Body of pancreas (tissue), 4 donors: ENCODE measurements around the gene RFX5. TPM values are rescaled to one million over a fixed set of nuclear protein-coding genes. Genes with fewer than 3 reads are reported as not detected.
A peak's percentile ranks its signal among the peaks of the same experiment; 100 is the strongest.

Experiments used
- ATAC-seq: fragments of 150-250 bp; one replicate; pipeline ENCODE4 v1.9.1; 2016
- DNase-seq, 4 donors: peaks; one replicate each; pipeline ENCODE4 v3.0.0-alpha.2; 2019
- H3K27ac ChIP-seq, 4 donors: fragments of 200-600 bp; sonication (generic); 1 replicate in 3 of 4; 2 replicates in 1 of 4; pipeline versions ENCODE4 v1.5.1 to v1.6.1; 2016 to 2019; ENCODE audit warnings: mild to moderate bottlenecking in 1 of 4, mixed read lengths in 1 of 4, moderate library complexity in 1 of 4
- H3K27me3 ChIP-seq, 2 donors: fragments of 200-600 bp; sonication (generic); one replicate each; pipeline ENCODE4 v1.6.0; 2016; ENCODE audit warnings: mild to moderate bottlenecking in 1 of 2
- H3K36me3 ChIP-seq, 2 donors: fragments of 200-600 bp; sonication (generic); replicated peaks in 1 of 2; 2 replicates each; pipeline ENCODE4 v1.5.1; 2016; ENCODE audit warnings: low read depth in 2 of 2; ENCODE audit not compliant: insufficient read depth in 1 of 2
- H3K4me1 ChIP-seq: fragments of 200-600 bp; sonication (generic); one replicate; pipeline ENCODE4 v1.6.0; 2016
- H3K4me3 ChIP-seq, 2 donors: fragments of 200-600 bp; sonication (generic); 1 replicate in 1 of 2; 2 replicates in 1 of 2; pipeline ENCODE4 v1.5.1; 2016 to 2019
- H3K9me3 ChIP-seq, 3 donors: fragments of 200-600 bp; sonication (generic); 1 replicate in 2 of 3; 2 replicates in 1 of 3; pipeline ENCODE4 v1.5.1; 2016
- POLR2A ChIP-seq, 3 donors: fragments of 450-650 bp; IDR thresholded peaks; one replicate each; pipeline ENCODE4 v1.6.1; 2016; ENCODE audit warnings: antibody characterized with exemption in 3 of 3, mild to moderate bottlenecking in 2 of 3
- WGBS, 2 donors: methylation state at CpG; one replicate each; pipeline ENCODE4 v1.1.5; 2017; 5-methylcytosine and 5-hydroxymethylcytosine counted together
- intact Hi-C: fragments of 100-400 bp; cut with DNase I; formaldehyde crosslinking; loops from one replicate; pipeline ENCODE4 v1.15.1; 2023
- total RNA-seq, 2 donors: library from RNA; depleted of rRNA; stranded (reverse); fragments of >200 nt; gene quantifications; one replicate each; pipeline ENCODE4 v1.1.0, GENCODE V29; 2016
- TF ChIP-seq, protein P1 (sequence below), 7 experiments: fragments of 450-650 bp in 4 of 7; fragments of 200-600 bp in 3 of 7; sonication (generic) in 3 of 7; IDR thresholded peaks; one replicate each; pipeline ENCODE4 v1.5.1; 2016 to 2019; ENCODE audit warnings: antibody characterized with exemption in 7 of 7

The RFX5 gene
- total RNA-seq, 2 donors from 2014 or later, result 8.3 to 14.5 TPM

DNA sequence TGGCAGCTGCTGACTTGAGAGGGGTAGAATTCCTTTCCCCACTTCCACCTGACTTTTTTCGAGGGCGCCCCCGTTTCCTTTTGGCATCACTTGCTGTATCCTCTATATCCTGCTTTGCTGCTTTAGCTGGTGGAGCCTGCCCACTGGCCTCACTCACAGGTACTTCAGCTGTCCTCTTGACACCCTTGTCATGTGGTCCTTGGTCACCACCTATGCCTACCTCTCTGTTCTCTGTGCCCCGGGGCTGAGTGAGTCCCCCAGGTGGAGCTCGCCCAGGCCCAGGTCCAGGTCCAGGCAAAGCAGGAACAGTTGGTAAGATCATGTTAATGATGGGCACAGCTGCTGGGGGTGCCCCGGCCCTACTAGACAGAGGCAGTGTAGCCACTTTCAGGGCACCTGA is 4.5 kb downstream of the RFX5 start:
- 85 to 90% methylated on average over 5 to 6 of the region's 6 CpGs for WGBS, 2 donors
- Histone ChIP-seq H3K4me1 (peaks cover 11% of the 10 kb centered on the region), H3K27ac (no peak overlapping the region), H3K36me3 (peaks cover 0 to 8% of the 10 kb centered on the region in 2 donors), H3K4me3 (no peak overlapping the region), H3K9me3 (no peaks in the 10 kb centered on the region), H3K27me3 (no peaks in the 10 kb centered on the region)
- TF ChIP-seq, protein P1, sequence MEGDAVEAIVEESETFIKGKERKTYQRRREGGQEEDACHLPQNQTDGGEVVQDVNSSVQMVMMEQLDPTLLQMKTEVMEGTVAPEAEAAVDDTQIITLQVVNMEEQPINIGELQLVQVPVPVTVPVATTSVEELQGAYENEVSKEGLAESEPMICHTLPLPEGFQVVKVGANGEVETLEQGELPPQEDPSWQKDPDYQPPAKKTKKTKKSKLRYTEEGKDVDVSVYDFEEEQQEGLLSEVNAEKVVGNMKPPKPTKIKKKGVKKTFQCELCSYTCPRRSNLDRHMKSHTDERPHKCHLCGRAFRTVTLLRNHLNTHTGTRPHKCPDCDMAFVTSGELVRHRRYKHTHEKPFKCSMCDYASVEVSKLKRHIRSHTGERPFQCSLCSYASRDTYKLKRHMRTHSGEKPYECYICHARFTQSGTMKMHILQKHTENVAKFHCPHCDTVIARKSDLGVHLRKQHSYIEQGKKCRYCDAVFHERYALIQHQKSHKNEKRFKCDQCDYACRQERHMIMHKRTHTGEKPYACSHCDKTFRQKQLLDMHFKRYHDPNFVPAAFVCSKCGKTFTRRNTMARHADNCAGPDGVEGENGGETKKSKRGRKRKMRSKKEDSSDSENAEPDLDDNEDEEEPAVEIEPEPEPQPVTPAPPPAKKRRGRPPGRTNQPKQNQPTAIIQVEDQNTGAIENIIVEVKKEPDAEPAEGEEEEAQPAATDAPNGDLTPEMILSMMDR (IDR thresholded peaks at IDR 0.05), result no peak
- no peak for TF ChIP-seq POLR2A (IDR thresholded peaks at IDR 0.05)
- DNase-seq, result no peak
- no peak for ATAC-seq
- intact Hi-C loops, result loop anchor here (5.0 kb wide), 1 partner anchor 40 kb away; no protein-coding TSS in a partner anchor

DNA sequence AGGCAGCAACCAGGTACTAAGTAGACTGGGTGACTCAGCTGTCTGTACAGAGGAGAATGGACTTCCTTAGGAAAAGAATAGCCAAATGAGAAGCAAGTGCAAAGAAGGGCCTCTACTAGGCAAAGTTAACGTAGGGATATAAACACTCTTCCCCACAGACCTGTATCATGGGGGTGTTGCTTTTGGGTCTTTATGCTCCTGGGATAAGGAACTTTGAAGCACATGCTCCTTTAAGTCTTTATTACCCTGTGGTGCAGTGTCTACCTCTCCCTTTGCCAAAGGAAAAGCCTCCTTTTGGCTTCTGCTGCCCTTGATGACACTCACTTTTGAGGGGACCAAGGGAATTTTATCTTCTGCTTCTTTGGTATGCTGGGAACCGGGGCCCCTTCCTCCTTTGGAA is 5.0 kb downstream of the RFX5 start:
- Histone ChIP-seq H3K9me3 (no peaks in the 10 kb centered on the region), H3K4me1 (peaks cover 9% of the 10 kb centered on the region), H3K27ac (no peak overlapping the region), H3K4me3 (no peak overlapping the region), H3K36me3 (peaks cover 0 to 8% of the 10 kb centered on the region in 2 donors), H3K27me3 (no peaks in the 10 kb centered on the region)
- TF ChIP-seq, protein P1 (IDR thresholded peaks at IDR 0.05), result no peak
- TF ChIP-seq POLR2A (IDR thresholded peaks at IDR 0.05), result no peak
- no peak for ATAC-seq
- DNase-seq, result no peak
- intact Hi-C loops, result loop anchor here (5.0 kb wide), 1 partner anchor 40 kb away; no protein-coding TSS in a partner anchor
- 86% methylated on average over 2 of the region's 2 CpGs for WGBS, 2 donors

DNA sequence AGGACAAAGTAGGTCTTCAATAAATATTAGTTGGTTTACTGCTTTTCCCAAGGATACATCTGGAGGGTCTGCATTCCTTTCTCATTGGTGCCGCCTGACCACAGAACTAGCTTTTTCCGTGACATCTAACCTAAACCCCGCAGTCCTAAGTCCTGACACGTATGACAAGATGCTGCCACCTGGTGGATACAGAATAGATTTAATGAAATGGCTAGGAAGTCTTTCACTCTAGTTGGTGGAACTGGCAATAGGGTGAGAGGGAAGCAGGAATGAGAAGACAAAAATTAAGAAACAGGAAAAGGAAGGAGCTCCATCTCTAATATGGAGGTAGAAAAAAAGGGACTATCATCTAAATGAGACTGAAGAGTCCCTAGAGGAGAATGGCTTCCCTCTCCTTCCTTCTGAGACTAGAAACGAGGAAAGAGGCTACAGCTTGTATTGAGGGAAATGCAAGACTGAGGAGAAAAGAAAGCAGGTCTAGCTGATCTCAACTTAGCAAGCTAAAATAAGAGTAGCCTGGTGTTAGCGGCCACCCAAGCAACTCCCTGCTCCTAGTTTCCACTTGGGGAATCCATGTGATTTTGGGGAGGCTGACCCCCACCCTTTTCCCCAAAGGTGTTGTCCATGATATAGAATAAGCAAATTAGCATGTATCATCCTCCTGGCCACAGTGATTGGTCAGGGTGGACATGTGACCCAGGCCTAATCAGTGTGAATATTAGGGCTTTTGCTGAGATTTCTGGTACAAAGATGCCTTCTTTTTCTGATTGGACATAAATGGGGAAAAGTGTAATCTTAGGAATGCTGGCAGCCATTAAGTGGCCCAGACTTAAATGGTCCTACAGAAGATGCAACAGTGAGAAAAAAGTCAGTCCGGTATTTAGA is 5.9 kb downstream of the RFX5 start:
- WGBS, 2 donors, result 28 to 33% methylated on average over 7 of the region's 7 CpGs
- H3K4me1 ChIP-seq, result peaks cover 3% of the 10 kb centered on the region
- DNase-seq, result peak; percentile 44 to 70 (median 53)
- ATAC-seq, result peak; percentile 90
- no peaks in the 10 kb centered on the region for H3K27me3 ChIP-seq
- H3K4me3 ChIP-seq, result no peak overlapping the region
- no peaks in the 10 kb centered on the region for H3K9me3 ChIP-seq
- intact Hi-C loops, result loop anchor here (5.0 kb wide), 1 partner anchor 39 kb away; no protein-coding TSS in a partner anchor
- peak overlapping the region in 2 of 4 donors; percentile 30 to 37 for H3K27ac ChIP-seq
- peaks cover 0 to 8% of the 10 kb centered on the region in 2 donors for H3K36me3 ChIP-seq
- TF ChIP-seq POLR2A (IDR thresholded peaks at IDR 0.05), result no peak
- TF ChIP-seq, protein P1 (IDR thresholded peaks at IDR 0.05), result peak; percentile 29 to 84 (median 80)

DNA sequence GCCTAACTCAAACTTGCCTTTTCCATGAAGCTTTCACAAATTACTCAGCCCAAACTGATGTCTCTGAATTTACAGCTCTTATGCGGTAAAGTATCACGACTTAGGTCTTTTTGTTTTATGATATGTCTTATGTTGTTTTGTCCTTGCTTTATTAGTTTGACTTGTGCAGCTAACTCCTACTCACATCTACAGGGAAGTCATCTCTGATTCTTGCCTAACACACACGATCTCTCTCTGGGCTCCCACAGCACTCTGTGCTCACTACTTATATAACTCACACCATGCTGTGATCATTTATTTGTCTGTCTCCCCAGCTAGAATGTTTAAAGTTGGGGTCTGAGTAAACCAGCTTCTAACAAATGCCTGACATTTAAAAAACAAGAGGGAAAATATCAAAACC is 10.5 kb downstream of the RFX5 start:
- no peak for DNase-seq
- no peaks in the 10 kb centered on the region for H3K27me3 ChIP-seq
- no peaks in the 10 kb centered on the region for H3K36me3 ChIP-seq
- no peak overlapping the region for H3K27ac ChIP-seq
- intact Hi-C loops, result no loop called here
- no peak overlapping the region for H3K4me3 ChIP-seq
- no peak for ATAC-seq
- TF ChIP-seq, protein P1 (IDR thresholded peaks at IDR 0.05), result no peak
- TF ChIP-seq POLR2A (IDR thresholded peaks at IDR 0.05), result no peak
- H3K4me1 ChIP-seq, result no peaks in the 10 kb centered on the region
- H3K9me3 ChIP-seq, result no peaks in the 10 kb centered on the region
- 93% methylated on average over 3 of the region's 3 CpGs for WGBS, 2 donors
